Thoracic aorta (tissue), 2 donors: ENCODE data around the gene STEAP1B. TPM values are rescaled to one million over a fixed set of nuclear protein-coding genes. Genes with fewer than 3 reads are reported as not detected.

Experiments
- ATAC-seq: fragments of 150-250 bp; one replicate; pipeline ENCODE4 v1.8.0; 2017; ENCODE audit warnings: low read depth; ENCODE audit not compliant: insufficient number of reproducible peaks, low FRiP score
- DNase-seq: peaks from one replicate; pipeline ENCODE4 v3.0.0-alpha.2; 2020; ENCODE audit warnings: low spot score
- H3K27ac ChIP-seq, 2 donors: fragments of 200-600 bp; sonication (generic); 1 replicate in 1 of 2; 2 replicates in 1 of 2; pipeline ENCODE4 v1.5.1; 2016; ENCODE audit warnings: mild to moderate bottlenecking in 2 of 2, moderate library complexity in 2 of 2
- H3K27me3 ChIP-seq: fragments of 200-600 bp; sonication (generic); replicated peaks from 2 replicates; pipeline ENCODE4 v1.6.0; 2016; ENCODE audit warnings: mild to moderate bottlenecking; ENCODE audit not compliant: insufficient read depth
- H3K36me3 ChIP-seq: fragments of 200-600 bp; sonication (generic); one replicate; pipeline ENCODE4 v1.5.1; 2016
- H3K4me1 ChIP-seq, 2 donors: fragments of 200-600 bp; sonication (generic); 1 replicate in 1 of 2; 2 replicates in 1 of 2; pipeline versions ENCODE4 v1.5.1 to v1.6.0; 2016; ENCODE audit warnings: low read depth in 2 of 2, mild to moderate bottlenecking in 1 of 2; ENCODE audit not compliant: control insufficient read depth in 1 of 2
- H3K4me3 ChIP-seq: fragments of 200-600 bp; sonication (generic); 2 replicates; pipeline ENCODE4 v1.5.1; 2016; ENCODE audit warnings: mild to moderate bottlenecking
- H3K9me3 ChIP-seq: fragments of 200-600 bp; sonication (generic); 2 replicates; pipeline ENCODE4 v1.5.1; 2016
- total RNA-seq, 2 donors: library from RNA; depleted of rRNA; stranded (reverse); fragments of >200 nt; gene quantifications; one replicate each; pipeline versions ENCODE4 v1.1.0 to v1.2.3, GENCODE V29; 2016
- TF ChIP-seq, protein P1 (sequence below): fragments of 200-600 bp; sonication (generic); IDR thresholded peaks from one replicate; pipeline ENCODE4 v1.5.1; 2019; ENCODE audit warnings: antibody characterized with exemption

Gene STEAP1B
- total RNA-seq, 2 donors from 2014 or later = 1.1 TPM; not detected in 1

DNA sequence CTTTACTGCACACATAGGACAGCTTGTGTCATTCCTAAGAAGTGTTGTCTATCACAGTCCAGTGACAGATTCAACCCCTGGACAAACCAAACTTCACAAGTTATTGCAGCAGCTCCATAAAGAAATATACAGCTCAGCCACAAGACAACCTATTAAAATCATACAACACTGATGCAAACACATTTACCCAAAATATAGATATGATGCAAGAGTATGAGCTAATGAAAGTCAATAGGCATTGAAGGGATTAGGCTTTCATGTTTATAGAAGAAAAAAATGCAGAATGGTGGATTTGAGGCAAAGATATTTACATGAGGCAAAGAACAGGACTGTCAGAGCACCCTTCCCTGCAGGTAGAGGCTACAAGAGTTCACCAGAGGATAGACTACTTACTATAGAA is 128.1 kb downstream of the STEAP1B start:
- TF ChIP-seq, protein P1, sequence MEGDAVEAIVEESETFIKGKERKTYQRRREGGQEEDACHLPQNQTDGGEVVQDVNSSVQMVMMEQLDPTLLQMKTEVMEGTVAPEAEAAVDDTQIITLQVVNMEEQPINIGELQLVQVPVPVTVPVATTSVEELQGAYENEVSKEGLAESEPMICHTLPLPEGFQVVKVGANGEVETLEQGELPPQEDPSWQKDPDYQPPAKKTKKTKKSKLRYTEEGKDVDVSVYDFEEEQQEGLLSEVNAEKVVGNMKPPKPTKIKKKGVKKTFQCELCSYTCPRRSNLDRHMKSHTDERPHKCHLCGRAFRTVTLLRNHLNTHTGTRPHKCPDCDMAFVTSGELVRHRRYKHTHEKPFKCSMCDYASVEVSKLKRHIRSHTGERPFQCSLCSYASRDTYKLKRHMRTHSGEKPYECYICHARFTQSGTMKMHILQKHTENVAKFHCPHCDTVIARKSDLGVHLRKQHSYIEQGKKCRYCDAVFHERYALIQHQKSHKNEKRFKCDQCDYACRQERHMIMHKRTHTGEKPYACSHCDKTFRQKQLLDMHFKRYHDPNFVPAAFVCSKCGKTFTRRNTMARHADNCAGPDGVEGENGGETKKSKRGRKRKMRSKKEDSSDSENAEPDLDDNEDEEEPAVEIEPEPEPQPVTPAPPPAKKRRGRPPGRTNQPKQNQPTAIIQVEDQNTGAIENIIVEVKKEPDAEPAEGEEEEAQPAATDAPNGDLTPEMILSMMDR = no peak
- H3K27me3 ChIP-seq = no peaks in the 10 kb centered on the region
- DNase-seq (no peak), ATAC-seq (no peak)
- no peaks in the 10 kb centered on the region for H3K9me3 ChIP-seq
- no peaks in the 10 kb centered on the region for H3K4me1 ChIP-seq
- H3K4me3 ChIP-seq = no peak overlapping the region
- H3K36me3 ChIP-seq = no peaks in the 10 kb centered on the region
- no peak overlapping the region for H3K27ac ChIP-seq

Other genes starting within 250 kb of the STEAP1B start
- gene RAPGEF5, start 143.0 kb downstream of the STEAP1B start, total RNA-seq = 10 to 100 TPM; 66.5 to 70.8 TPM
- 100 to 1,000 TPM in 1 of 2 donors, 10 to 100 TPM in 1; 15.7 to 151 TPM for gene IL6, start 227.0 kb upstream of the STEAP1B start, total RNA-seq